Neutrophil (primary cell): ENCODE results near the gene C11orf21.

Experiments used
- H3K27ac ChIP-seq: fragments of 200-600 bp; sonication (generic); 2 replicates; pipeline ENCODE4 v1.5.1; 2016; ENCODE audit warnings: mild to moderate bottlenecking, moderate library complexity
- H3K27me3 ChIP-seq: fragments of 200-600 bp; sonication (generic); 2 replicates; pipeline ENCODE4 v1.6.0; 2016; ENCODE audit warnings: mild to moderate bottlenecking
- H3K36me3 ChIP-seq: fragments of 200-600 bp; sonication (generic); 2 replicates; pipeline ENCODE4 v1.5.1; 2017
- H3K4me1 ChIP-seq, 2 experiments: fragments of 200-600 bp in 1 of 2; sonication (generic) in 1 of 2; 1 replicate in 1 of 2; 2 replicates in 1 of 2; pipeline versions ENCODE4 v1.5.1 to v1.6.1; 2013 to 2016; ENCODE audit warnings: low read depth in 1 of 2, low read length in 1 of 2, mild to moderate bottlenecking in 1 of 2, moderate library complexity in 1 of 2; ENCODE audit not compliant: control insufficient read depth in 1 of 2, insufficient read depth in 1 of 2
- H3K4me3 ChIP-seq, 2 experiments: fragments of 200-600 bp in 1 of 2; sonication (generic) in 1 of 2; 1 replicate in 1 of 2; 2 replicates in 1 of 2; pipeline ENCODE4 v1.5.1; 2013 to 2016; ENCODE audit warnings: low read depth in 1 of 2, low read length in 1 of 2, mild to moderate bottlenecking in 1 of 2, moderate library complexity in 1 of 2
- H3K9me3 ChIP-seq: fragments of 200-600 bp; sonication (generic); 2 replicates; pipeline ENCODE4 v1.5.1; 2016
- CTCF ChIP-seq: fragments of 200-600 bp; sonication (generic); IDR thresholded peaks from 2 replicates; pipeline ENCODE4 v1.5.1; 2016; ENCODE audit warnings: antibody characterized with exemption

Gene C11orf21

GRCh38 chr11:2295971-2296912, 5.5 kb downstream of the C11orf21 start:
- TF ChIP-seq CTCF, result no peak
- Histone ChIP-seq H3K9me3 (no peaks in the 10 kb centered on the region), H3K4me3 (no peak overlapping the region), H3K4me1 (peaks cover 18 to 32% of the 10 kb centered on the region in 2 experiments), H3K27ac (peak overlapping the region; percentile 97), H3K27me3 (peaks cover 10% of the 10 kb centered on the region), H3K36me3 (peaks cover 41% of the 10 kb centered on the region)

GRCh38 chr11:2294926-2295290, 6.8 kb downstream of the C11orf21 start:
- peaks cover 10% of the 10 kb centered on the region for H3K27me3 ChIP-seq
- H3K4me1 ChIP-seq, result peaks cover 8 to 20% of the 10 kb centered on the region in 2 experiments
- TF ChIP-seq CTCF, result no peak
- no peaks in the 10 kb centered on the region for H3K9me3 ChIP-seq
- H3K27ac ChIP-seq, result peak overlapping the region; percentile 35
- no peak overlapping the region for H3K4me3 ChIP-seq
- H3K36me3 ChIP-seq, result peaks cover 41% of the 10 kb centered on the region

- Histone ChIP-seq H3K4me1 (peaks cover 2 to 14% of the 10 kb centered on the region in 2 experiments), H3K36me3 (peaks cover 39% of the 10 kb centered on the region), H3K27ac (peak overlapping the region; percentile 35), H3K4me3 (no peak overlapping the region), H3K27me3 (peaks cover 15% of the 10 kb centered on the region), H3K9me3 (no peaks in the 10 kb centered on the region)
- no peak for TF ChIP-seq CTCF
These were observed 7.5 kb downstream of the C11orf21 start for GRCh38 chr11:2293984-2294925.

GRCh38 chr11:2293531-2293971, 8.2 kb downstream of the C11orf21 start:
- Histone ChIP-seq H3K27me3 (peaks cover 16% of the 10 kb centered on the region), H3K36me3 (peaks cover 32% of the 10 kb centered on the region), H3K27ac (no peak overlapping the region), H3K4me3 (no peak overlapping the region), H3K4me1 (peaks cover 0 to 10% of the 10 kb centered on the region in 2 experiments), H3K9me3 (no peaks in the 10 kb centered on the region)
- TF ChIP-seq CTCF, result no peak

GRCh38 chr11:2290351-2290841, 11.3 kb downstream of the C11orf21 start:
- no peaks in the 10 kb centered on the region for H3K9me3 ChIP-seq
- H3K4me1 ChIP-seq, result peaks cover 7 to 16% of the 10 kb centered on the region in 2 experiments
- H3K27ac ChIP-seq, result no peak overlapping the region
- H3K27me3 ChIP-seq, result peaks cover 16% of the 10 kb centered on the region
- no peak for TF ChIP-seq CTCF
- peaks cover under 1% of the 10 kb centered on the region for H3K36me3 ChIP-seq
- no peak overlapping the region for H3K4me3 ChIP-seq
